Activated CD4-positive, alpha-beta T cell treated with anti-CD3 and anti-CD28 coated beads, Interleukin-2, Interleukin-6, amounts not matched to agents 100 ng/mL and 50 ng/mL, durations not matched to agents 16 hours and 8 hours (primary cell): ENCODE data around the gene ART4.

Source experiments
- DNase-seq: peaks from one replicate; pipeline ENCODE4 v3.0.0-alpha.2; 2020

ART4 gene

GRCh38 chr12:14850929-14851663 lies 7.8 kb upstream of the ART4 start:
- no peak for DNase-seq

GRCh38 chr12:14849661-14850060 lies 6.3 kb upstream of the ART4 start:
- DNase-seq, result no peak

GRCh38 chr12:14846876-14847580 lies 3.7 kb upstream of the ART4 start:
- no peak for DNase-seq

GRCh38 chr12:14846042-14846587 lies 2.8 kb upstream of the ART4 start:
- DNase-seq, result no peak

- DNase-seq, result peak; percentile 60
Measured at GRCh38 chr12:14845350-14845750, 2.0 kb upstream of the ART4 start.

GRCh38 chr12:14844401-14844800 lies 1.1 kb upstream of the ART4 start:
- DNase-seq, result no peak

- no peak for DNase-seq
Measured at GRCh38 chr12:14842315-14842714, 1.0 kb downstream of the ART4 start.

- DNase-seq, result no peak
Measured at GRCh38 chr12:14841761-14842160, 1.6 kb downstream of the ART4 start.

GRCh38 chr12:14840616-14841015 lies 2.7 kb downstream of the ART4 start:
- no peak for DNase-seq

- DNase-seq, result no peak
Measured at GRCh38 chr12:14839262-14839661, 4.1 kb downstream of the ART4 start.

- DNase-seq, result no peak
Measured at GRCh38 chr12:14836336-14837210, 6.8 kb downstream of the ART4 start.

- no peak for DNase-seq
Measured at GRCh38 chr12:14834509-14834908, 8.8 kb downstream of the ART4 start.

- DNase-seq, result no peak
Measured at GRCh38 chr12:14833952-14834351, 9.4 kb downstream of the ART4 start.

GRCh38 chr12:14833336-14833735 lies 10.0 kb downstream of the ART4 start:
- no peak for DNase-seq

- DNase-seq, result no peak
Measured at GRCh38 chr12:14828892-14829291, 14.4 kb downstream of the ART4 start.

- DNase-seq, result no peak
Measured at GRCh38 chr12:14827043-14827442, 16.3 kb downstream of the ART4 start.

- DNase-seq, result no peak
Measured at GRCh38 chr12:14826491-14826890, 16.8 kb downstream of the ART4 start.

- DNase-seq, result no peak
Measured at GRCh38 chr12:14825256-14825655, 18.1 kb downstream of the ART4 start.

GRCh38 chr12:14824012-14824634 lies 19.2 kb downstream of the ART4 start:
- peak; percentile 25 for DNase-seq

- DNase-seq, result no peak
Measured at GRCh38 chr12:14814014-14814413, 29.3 kb downstream of the ART4 start, which contains the start of gene SMCO3. Gene SMCO3, minus strand, starts transcription at chr12:14814182. Its CDS starts 7,502 bp downstream, at chr12:14806680.

GRCh38 chr12:14811486-14811885 lies 31.8 kb downstream of the ART4 start:
- no peak for DNase-seq

GRCh38 chr12:14810953-14811483 lies 32.3 kb downstream of the ART4 start:
- peak; percentile 2 for DNase-seq
